Measurements from ENCODE around the gene ATG16L2. TPM values are rescaled to one million over a fixed set of nuclear protein-coding genes. Genes with fewer than 3 reads are reported as not detected.

The ATG16L2 gene
- polyA plus RNA-seq, 1 experiment: 10.1 TPM

DNA sequence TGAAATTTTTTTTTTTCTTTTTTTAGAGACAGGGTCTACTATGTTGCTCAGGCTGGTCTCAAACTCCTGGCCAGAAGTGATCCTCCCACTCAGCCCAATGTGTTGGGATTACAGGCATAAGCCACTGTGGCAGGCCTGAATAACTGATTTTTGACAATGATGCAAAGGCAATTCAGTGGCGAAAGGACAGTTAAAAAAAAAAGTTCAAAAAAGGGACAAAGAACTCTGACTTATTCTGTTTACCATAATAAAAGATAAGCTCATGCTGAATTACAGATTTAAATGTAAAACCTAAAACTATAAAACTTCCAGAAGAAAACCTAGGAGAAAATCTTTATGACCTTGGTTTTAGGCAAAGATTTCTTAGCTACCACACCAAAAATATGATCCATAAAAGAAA lies 48.9 kb downstream of the ATG16L2 start:
- H3K4me3 ChIP-seq (ENCODE audit: low read depth, low read length): no peak overlapping the region
- peaks cover 2% of the 10 kb centered on the region; the same call in 1 of the 2 replicates for H3K36me3 ChIP-seq (ENCODE audit: control insufficient read depth, insufficient read depth, low read length)
- CTCF ChIA-PET: interaction anchor here (1.2 to 1.4 kb wide), 2 partner anchors 16 to 488 kb away, joined by 3 to 5 read pairs; no protein-coding TSS in a partner anchor
- H3K27me3 ChIP-seq (ENCODE audit: control insufficient read depth, insufficient read depth, low read length): no peaks in the 10 kb centered on the region
- POLR2A ChIA-PET: no interaction called here
- TF ChIP-seq, protein P1, sequence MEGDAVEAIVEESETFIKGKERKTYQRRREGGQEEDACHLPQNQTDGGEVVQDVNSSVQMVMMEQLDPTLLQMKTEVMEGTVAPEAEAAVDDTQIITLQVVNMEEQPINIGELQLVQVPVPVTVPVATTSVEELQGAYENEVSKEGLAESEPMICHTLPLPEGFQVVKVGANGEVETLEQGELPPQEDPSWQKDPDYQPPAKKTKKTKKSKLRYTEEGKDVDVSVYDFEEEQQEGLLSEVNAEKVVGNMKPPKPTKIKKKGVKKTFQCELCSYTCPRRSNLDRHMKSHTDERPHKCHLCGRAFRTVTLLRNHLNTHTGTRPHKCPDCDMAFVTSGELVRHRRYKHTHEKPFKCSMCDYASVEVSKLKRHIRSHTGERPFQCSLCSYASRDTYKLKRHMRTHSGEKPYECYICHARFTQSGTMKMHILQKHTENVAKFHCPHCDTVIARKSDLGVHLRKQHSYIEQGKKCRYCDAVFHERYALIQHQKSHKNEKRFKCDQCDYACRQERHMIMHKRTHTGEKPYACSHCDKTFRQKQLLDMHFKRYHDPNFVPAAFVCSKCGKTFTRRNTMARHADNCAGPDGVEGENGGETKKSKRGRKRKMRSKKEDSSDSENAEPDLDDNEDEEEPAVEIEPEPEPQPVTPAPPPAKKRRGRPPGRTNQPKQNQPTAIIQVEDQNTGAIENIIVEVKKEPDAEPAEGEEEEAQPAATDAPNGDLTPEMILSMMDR (IDR thresholded peaks at IDR 0.05; ENCODE audit: insufficient read depth, low read depth, low read length): no peak
- no peak for DNase-seq (ENCODE audit: low read depth)

GRCh38 chr11:72863916-72864315 lies 49.7 kb downstream of the ATG16L2 start:
- Histone ChIP-seq H3K36me3 (ENCODE audit: control insufficient read depth, insufficient read depth, low read length) (peaks cover 3% of the 10 kb centered on the region; the same call in 1 of the 2 replicates), H3K27me3 (ENCODE audit: control insufficient read depth, insufficient read depth, low read length) (no peaks in the 10 kb centered on the region), H3K4me3 (ENCODE audit: low read depth, low read length) (no peak overlapping the region)
- TF ChIP-seq, protein P1 (IDR thresholded peaks at IDR 0.05; ENCODE audit: insufficient read depth, low read depth, low read length): no peak
- DNase-seq (ENCODE audit: low read depth): no peak
- ChIA-PET POLR2A (no interaction called here), CTCF (interaction anchor here (1.5 kb wide), 1 partner anchor 23 kb away, joined by 3 read pairs; no protein-coding TSS in a partner anchor)

GRCh38 chr11:72864702-72865655 lies 50.8 kb downstream of the ATG16L2 start:
- peaks cover 3% of the 10 kb centered on the region; the same call in 1 of the 2 replicates for H3K36me3 ChIP-seq (ENCODE audit: control insufficient read depth, insufficient read depth, low read length)
- H3K27me3 ChIP-seq (ENCODE audit: control insufficient read depth, insufficient read depth, low read length): no peaks in the 10 kb centered on the region
- ChIA-PET CTCF (interaction anchor here (0.7 to 1.8 kb wide), 8 partner anchors 10 to 313 kb away, joined by 3 to 6 read pairs (median 3); no protein-coding TSS in a partner anchor), POLR2A (no interaction called here)
- H3K4me3 ChIP-seq (ENCODE audit: low read depth, low read length): no peak overlapping the region
- DNase-seq (ENCODE audit: low read depth): peak; percentile 41
- TF ChIP-seq, protein P1 (IDR thresholded peaks at IDR 0.05; ENCODE audit: insufficient read depth, low read depth, low read length): no peak

GRCh38 chr11:72867970-72868369 lies 53.8 kb downstream of the ATG16L2 start:
- Histone ChIP-seq H3K27me3 (ENCODE audit: control insufficient read depth, insufficient read depth, low read length) (no peaks in the 10 kb centered on the region), H3K4me3 (ENCODE audit: low read depth, low read length) (no peak overlapping the region), H3K36me3 (ENCODE audit: control insufficient read depth, insufficient read depth, low read length) (peaks cover 3% of the 10 kb centered on the region; the same call in 1 of the 2 replicates)
- TF ChIP-seq, protein P1 (IDR thresholded peaks at IDR 0.05; ENCODE audit: insufficient read depth, low read depth, low read length): no peak
- CTCF ChIA-PET: no interaction called here
- POLR2A ChIA-PET: no interaction called here
- no peak for DNase-seq (ENCODE audit: low read depth)

GRCh38 chr11:72869831-72870230 lies 55.6 kb downstream of the ATG16L2 start:
- ChIA-PET CTCF (no interaction called here), POLR2A (no interaction called here)
- no peak for DNase-seq (ENCODE audit: low read depth)
- Histone ChIP-seq H3K27me3 (ENCODE audit: control insufficient read depth, insufficient read depth, low read length) (no peaks in the 10 kb centered on the region), H3K4me3 (ENCODE audit: low read depth, low read length) (no peak overlapping the region), H3K36me3 (ENCODE audit: control insufficient read depth, insufficient read depth, low read length) (peaks cover 3% of the 10 kb centered on the region; the same call in 1 of the 2 replicates)
- TF ChIP-seq, protein P1 (IDR thresholded peaks at IDR 0.05; ENCODE audit: insufficient read depth, low read depth, low read length): no peak
